Panc1 (cell line): Measurements from ENCODE around the gene TMEM87B. TPM values are rescaled to one million over a fixed set of nuclear protein-coding genes. Genes with fewer than 3 reads are reported as not detected.
"Not testable (repeated sequence)": the region's sequence is repeated elsewhere in the genome, so short reads cannot be mapped to it uniquely, and the experiment has no call there.

Experiments
- ATAC-seq: fragments of 200-7000 bp; cut with Tn5 transposase; 2 replicates; pipeline ENCODE4 v1.9.1; 2020; ENCODE audit warnings: mild to moderate bottlenecking, moderate library complexity
- BruUV-seq: library from RNA; stranded (reverse); fragments of 400-500 nt; replicated peaks from 2 replicates; lab custom pipeline; 2021; lab: Mats Ljungman, UMichigan
- CTCF ChIA-PET: fragments of 300-600 bp; sonication (Branson Sonifier 250); formaldehyde crosslinking; loops from one replicate; lab custom pipeline; 2022; ENCODE audit warnings: antibody characterized with exemption; lab: Charles Lee
- POLR2A ChIA-PET: fragments of 300-600 bp; sonication (Branson Sonifier 250); formaldehyde crosslinking; loops from one replicate; lab custom pipeline; 2022; ENCODE audit warnings: antibody characterized with exemption; lab: Charles Lee
- DNase-seq: peaks from one replicate; pipeline ENCODE4 v3.0.0-alpha.2; 2010; ENCODE audit warnings: low read depth, low spot score
- H3K27ac ChIP-seq: 2 replicates; pipeline ENCODE4 v1.5.1; 2011; ENCODE audit warnings: mild to moderate bottlenecking, low read length, inconsistent platforms
- H3K27me3 ChIP-seq: fragments of 200-500 bp; sonication (Bioruptor generic); 2 replicates; pipeline ENCODE4 v1.6.0; 2014; ENCODE audit warnings: low read length, inconsistent platforms; ENCODE audit not compliant: control insufficient read depth, insufficient read depth
- H3K36me3 ChIP-seq: fragments of 200-500 bp; sonication (Bioruptor generic); 2 replicates; pipeline ENCODE4 v1.5.1; 2014; ENCODE audit warnings: inconsistent platforms, mild to moderate bottlenecking, low read length, moderate library complexity; ENCODE audit not compliant: control insufficient read depth, insufficient read depth
- H3K4me1 ChIP-seq: 2 replicates; pipeline ENCODE4 v1.5.1; 2011; ENCODE audit warnings: inconsistent platforms, mild to moderate bottlenecking, low read length, moderate library complexity; ENCODE audit not compliant: control insufficient read depth, insufficient read depth
- H3K4me3 ChIP-seq, 2 experiments: 2 replicates each; pipeline ENCODE4 v1.5.1; 2011 to 2012; ENCODE audit warnings: low read depth in 2 of 2, low read length in 2 of 2, mild to moderate bottlenecking in 2 of 2, inconsistent platforms in 1 of 2, moderate library complexity in 1 of 2
- H3K9me3 ChIP-seq: fragments of 200-500 bp; sonication (Bioruptor generic); 2 replicates; pipeline ENCODE4 v1.5.1; 2014; ENCODE audit warnings: low read depth, mild to moderate bottlenecking, inconsistent platforms, low read length, moderate library complexity; ENCODE audit not compliant: control insufficient read depth, insufficient read depth
- POLR2AphosphoS5 ChIP-seq: IDR thresholded peaks from 2 replicates; pipeline ENCODE4 v1.6.1; 2012; ENCODE audit warnings: mild to moderate bottlenecking, low read depth, low read length, moderate library complexity
- SIN3A ChIP-seq: IDR thresholded peaks from 2 replicates; pipeline ENCODE4 v1.6.1; 2012; ENCODE audit warnings: low read depth, mild to moderate bottlenecking, low read length, moderate library complexity, borderline replicate concordance; ENCODE audit not compliant: insufficient read depth
- TCF7L2 ChIP-seq: IDR thresholded peaks from 2 replicates; pipeline ENCODE4 v1.6.1; 2011; ENCODE audit warnings: mild to moderate bottlenecking, low read depth, low read length, inconsistent platforms
- in situ Hi-C: cut with HindIII; loops from 2 replicates; pipeline ENCODE4 v1.10.0; 2016; ENCODE audit warnings: low sequenced_read_pairs, low pct_unique_long_range_greater_than_20kb
- intact Hi-C: fragments of 100-400 bp; cut with micrococcal nuclease; formaldehyde crosslinking; loops from one replicate; pipeline ENCODE4 v1.10.0; 2022; ENCODE audit not compliant: unreplicated experiment
- total RNA-seq: library from RNA; stranded (reverse); gene quantifications from one replicate; pipeline ENCODE4 v1.2.1, GENCODE V29; 2021; ENCODE audit not compliant: unreplicated experiment
- TF ChIP-seq, protein P1 (sequence below): fragments of 450-650 bp; IDR thresholded peaks from 2 replicates; pipeline ENCODE4 v1.5.1; 2017; ENCODE audit warnings: mild to moderate bottlenecking
- TF ChIP-seq, protein P2 (sequence below), 2 experiments: IDR thresholded peaks; 2 replicates each; pipeline ENCODE4 v1.6.1; 2011 to 2012; ENCODE audit warnings: low read depth in 2 of 2, control low read depth in 1 of 2, low read length in 1 of 2, mild to moderate bottlenecking in 1 of 2, moderate library complexity in 1 of 2; ENCODE audit not compliant: insufficient read depth in 1 of 2

TMEM87B gene
- total RNA-seq, 1 experiment from 2014 or later: 22.8 TPM

DNA sequence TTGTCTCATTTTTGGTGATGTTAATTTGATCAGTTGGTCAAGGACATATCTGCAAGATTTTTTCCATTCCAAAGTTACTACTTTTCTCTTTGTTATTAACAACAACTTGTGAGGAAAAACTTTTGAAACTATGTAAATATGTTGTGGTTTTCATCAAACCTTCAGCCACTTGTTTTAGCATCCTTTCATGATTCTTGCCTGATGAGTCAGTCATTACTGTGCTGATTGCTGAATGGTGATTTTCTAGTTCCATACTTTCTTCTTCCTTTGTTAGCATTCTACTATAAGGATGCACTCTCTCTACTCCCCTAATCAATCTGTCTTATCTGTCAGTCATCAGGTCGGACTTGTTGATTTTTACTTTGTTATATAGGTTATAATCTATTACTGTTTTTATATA lies 10.9 kb downstream of the TMEM87B start:
- intact Hi-C loops (no loop called here), in situ Hi-C loops (no loop called here)
- H3K4me3 ChIP-seq: no peak overlapping the region
- no peaks in the 10 kb centered on the region for H3K9me3 ChIP-seq
- no peak for DNase-seq
- H3K27ac ChIP-seq: no peak overlapping the region
- TF ChIP-seq POLR2AphosphoS5: no peak
- no peaks in the 10 kb centered on the region for H3K27me3 ChIP-seq
- POLR2A ChIA-PET: no interaction called here
- CTCF ChIA-PET: no interaction called here
- no peak for ATAC-seq
- H3K4me1 ChIP-seq: no peaks in the 10 kb centered on the region
- peaks cover 10% of the 10 kb centered on the region for H3K36me3 ChIP-seq
- BruUV-seq: no TSS peak

DNA sequence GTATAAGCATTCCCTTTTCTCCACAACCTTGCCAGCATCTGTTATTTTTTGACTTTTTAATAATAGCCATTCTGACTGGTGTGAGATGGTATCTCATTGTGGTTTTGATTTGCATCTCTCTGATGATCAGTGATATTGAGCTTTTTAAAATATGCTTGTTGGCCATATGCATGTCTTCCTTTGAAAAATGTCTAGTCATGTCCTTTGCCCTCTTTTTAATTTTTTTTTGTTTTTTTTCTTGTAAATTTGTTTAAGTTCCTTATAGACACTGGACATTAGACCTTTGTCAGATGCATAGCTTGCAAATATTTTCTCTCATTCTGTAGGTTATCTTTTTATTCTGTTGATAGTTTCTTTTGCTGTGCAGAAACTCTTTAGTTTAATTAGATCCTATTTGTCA lies 14.7 kb downstream of the TMEM87B start:
- POLR2A ChIA-PET, H3K9me3 ChIP-seq: not testable (repeated sequence)

DNA sequence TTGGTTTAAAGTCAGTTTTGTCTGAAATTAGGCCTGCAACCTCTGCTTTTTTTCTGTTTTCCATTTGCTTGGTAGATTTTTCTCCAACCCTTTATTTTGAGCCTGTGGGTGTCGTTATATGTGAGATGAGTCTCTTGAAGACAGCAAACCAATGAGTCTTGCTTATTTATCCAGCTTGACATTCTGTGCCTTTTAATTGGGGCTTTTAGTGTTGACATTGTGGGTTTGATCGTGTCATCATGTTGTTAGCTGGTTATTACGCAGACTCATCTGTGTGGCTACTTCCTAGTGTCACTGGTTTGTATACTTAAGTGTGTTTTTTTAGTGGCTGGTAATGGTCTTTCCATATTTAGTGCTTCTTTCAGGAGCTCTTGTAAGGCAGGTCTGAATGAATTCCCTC lies 18.8 kb downstream of the TMEM87B start:
- BruUV-seq: no TSS peak
- CTCF ChIA-PET: no interaction called here
- H3K4me1 ChIP-seq: no peaks in the 10 kb centered on the region
- in situ Hi-C loops (no loop called here), intact Hi-C loops (no loop called here)
- no peaks in the 10 kb centered on the region for H3K9me3 ChIP-seq
- POLR2A ChIA-PET: no interaction called here
- 0 out of 2 replicates have a peak, but pooled peaks cover 3% of the 10 kb centered on the region for H3K36me3 ChIP-seq
- no peak overlapping the region for H3K27ac ChIP-seq
- H3K27me3 ChIP-seq: no peaks in the 10 kb centered on the region
- DNase-seq: no peak
- no peak overlapping the region for H3K4me3 ChIP-seq
- TF ChIP-seq, protein P1, sequence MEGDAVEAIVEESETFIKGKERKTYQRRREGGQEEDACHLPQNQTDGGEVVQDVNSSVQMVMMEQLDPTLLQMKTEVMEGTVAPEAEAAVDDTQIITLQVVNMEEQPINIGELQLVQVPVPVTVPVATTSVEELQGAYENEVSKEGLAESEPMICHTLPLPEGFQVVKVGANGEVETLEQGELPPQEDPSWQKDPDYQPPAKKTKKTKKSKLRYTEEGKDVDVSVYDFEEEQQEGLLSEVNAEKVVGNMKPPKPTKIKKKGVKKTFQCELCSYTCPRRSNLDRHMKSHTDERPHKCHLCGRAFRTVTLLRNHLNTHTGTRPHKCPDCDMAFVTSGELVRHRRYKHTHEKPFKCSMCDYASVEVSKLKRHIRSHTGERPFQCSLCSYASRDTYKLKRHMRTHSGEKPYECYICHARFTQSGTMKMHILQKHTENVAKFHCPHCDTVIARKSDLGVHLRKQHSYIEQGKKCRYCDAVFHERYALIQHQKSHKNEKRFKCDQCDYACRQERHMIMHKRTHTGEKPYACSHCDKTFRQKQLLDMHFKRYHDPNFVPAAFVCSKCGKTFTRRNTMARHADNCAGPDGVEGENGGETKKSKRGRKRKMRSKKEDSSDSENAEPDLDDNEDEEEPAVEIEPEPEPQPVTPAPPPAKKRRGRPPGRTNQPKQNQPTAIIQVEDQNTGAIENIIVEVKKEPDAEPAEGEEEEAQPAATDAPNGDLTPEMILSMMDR: no peak
- TF ChIP-seq, protein P2, sequence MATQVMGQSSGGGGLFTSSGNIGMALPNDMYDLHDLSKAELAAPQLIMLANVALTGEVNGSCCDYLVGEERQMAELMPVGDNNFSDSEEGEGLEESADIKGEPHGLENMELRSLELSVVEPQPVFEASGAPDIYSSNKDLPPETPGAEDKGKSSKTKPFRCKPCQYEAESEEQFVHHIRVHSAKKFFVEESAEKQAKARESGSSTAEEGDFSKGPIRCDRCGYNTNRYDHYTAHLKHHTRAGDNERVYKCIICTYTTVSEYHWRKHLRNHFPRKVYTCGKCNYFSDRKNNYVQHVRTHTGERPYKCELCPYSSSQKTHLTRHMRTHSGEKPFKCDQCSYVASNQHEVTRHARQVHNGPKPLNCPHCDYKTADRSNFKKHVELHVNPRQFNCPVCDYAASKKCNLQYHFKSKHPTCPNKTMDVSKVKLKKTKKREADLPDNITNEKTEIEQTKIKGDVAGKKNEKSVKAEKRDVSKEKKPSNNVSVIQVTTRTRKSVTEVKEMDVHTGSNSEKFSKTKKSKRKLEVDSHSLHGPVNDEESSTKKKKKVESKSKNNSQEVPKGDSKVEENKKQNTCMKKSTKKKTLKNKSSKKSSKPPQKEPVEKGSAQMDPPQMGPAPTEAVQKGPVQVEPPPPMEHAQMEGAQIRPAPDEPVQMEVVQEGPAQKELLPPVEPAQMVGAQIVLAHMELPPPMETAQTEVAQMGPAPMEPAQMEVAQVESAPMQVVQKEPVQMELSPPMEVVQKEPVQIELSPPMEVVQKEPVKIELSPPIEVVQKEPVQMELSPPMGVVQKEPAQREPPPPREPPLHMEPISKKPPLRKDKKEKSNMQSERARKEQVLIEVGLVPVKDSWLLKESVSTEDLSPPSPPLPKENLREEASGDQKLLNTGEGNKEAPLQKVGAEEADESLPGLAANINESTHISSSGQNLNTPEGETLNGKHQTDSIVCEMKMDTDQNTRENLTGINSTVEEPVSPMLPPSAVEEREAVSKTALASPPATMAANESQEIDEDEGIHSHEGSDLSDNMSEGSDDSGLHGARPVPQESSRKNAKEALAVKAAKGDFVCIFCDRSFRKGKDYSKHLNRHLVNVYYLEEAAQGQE (IDR thresholded peaks at IDR 0.05; ENCODE audit: insufficient read depth in 1 of 2, low read depth in 2 of 2, low read length in 1 of 2): no peak
- TF ChIP-seq SIN3A (no peak), POLR2AphosphoS5 (no peak), TCF7L2 (no peak)
- no peak for ATAC-seq

More for the DNA sequence above, 14.7 kb downstream of the TMEM87B start:
- H3K4me3 ChIP-seq, DNase-seq, intact Hi-C loops, H3K27ac ChIP-seq, BruUV-seq, H3K27me3 ChIP-seq, in situ Hi-C loops, H3K4me1 ChIP-seq, CTCF ChIA-PET, ATAC-seq, H3K36me3 ChIP-seq: not testable (repeated sequence)
